NCI-H1092 (cell line): ENCODE results near the gene OSBPL8.

Experiments
- DNase-seq: peaks from one replicate; lab custom pipeline; 2025; lab: John Stamatoyannopoulos, UW

The OSBPL8 gene

GRCh38 chr12:76470028-76470939 lies 89.3 kb downstream of the OSBPL8 start:
- no peak for DNase-seq

- no peak for DNase-seq
These were observed 94.9 kb downstream of the OSBPL8 start for GRCh38 chr12:76464631-76465166.

- DNase-seq = no peak
These were observed 96.8 kb downstream of the OSBPL8 start for GRCh38 chr12:76462668-76463224.

- no peak for DNase-seq
These were observed 98.8 kb downstream of the OSBPL8 start for GRCh38 chr12:76460807-76461206.

GRCh38 chr12:76457818-76458217 lies 101.8 kb downstream of the OSBPL8 start:
- DNase-seq = no peak

GRCh38 chr12:76457010-76457409 lies 102.6 kb downstream of the OSBPL8 start:
- no peak for DNase-seq

- no peak for DNase-seq
These were observed 103.8 kb downstream of the OSBPL8 start for GRCh38 chr12:76455582-76456345.

- no peak for DNase-seq
These were observed 108.0 kb downstream of the OSBPL8 start for GRCh38 chr12:76451528-76451927.

- no peak for DNase-seq
These were observed 108.9 kb downstream of the OSBPL8 start for GRCh38 chr12:76450690-76451089.

GRCh38 chr12:76449993-76450392 lies 109.6 kb downstream of the OSBPL8 start:
- DNase-seq = no peak

- no peak for DNase-seq
These were observed 110.0 kb downstream of the OSBPL8 start for GRCh38 chr12:76449583-76449982.

GRCh38 chr12:76449016-76449415 lies 110.6 kb downstream of the OSBPL8 start:
- DNase-seq = no peak

- DNase-seq = no peak
These were observed 113.5 kb downstream of the OSBPL8 start for GRCh38 chr12:76446090-76446489.

- no peak for DNase-seq
These were observed 114.1 kb downstream of the OSBPL8 start for GRCh38 chr12:76445462-76445861.

GRCh38 chr12:76444408-76444984 lies 115.1 kb downstream of the OSBPL8 start:
- no peak for DNase-seq

- DNase-seq = no peak
These were observed 118.6 kb downstream of the OSBPL8 start for GRCh38 chr12:76441016-76441415.

GRCh38 chr12:76432733-76433132 lies 126.8 kb downstream of the OSBPL8 start:
- no peak for DNase-seq

GRCh38 chr12:76428117-76428516 lies 131.5 kb downstream of the OSBPL8 start:
- DNase-seq = no peak

GRCh38 chr12:76426160-76426559 lies 133.4 kb downstream of the OSBPL8 start:
- no peak for DNase-seq

- DNase-seq = no peak
These were observed 134.6 kb downstream of the OSBPL8 start for GRCh38 chr12:76424941-76425340.

- DNase-seq = no peak
These were observed 136.8 kb downstream of the OSBPL8 start for GRCh38 chr12:76422543-76423438.
